ENCODE results near the gene SLC6A11. TPM values are rescaled to one million over a fixed set of nuclear protein-coding genes. Genes with fewer than 3 reads are reported as not detected.
A peak's percentile ranks its signal among the peaks of the same experiment; 100 is the strongest.

SLC6A11 gene
- total and polyA plus RNA-seq, 10 donors: 0.03 to 2.7 (median 0.41) TPM; not detected in 2

DNA sequence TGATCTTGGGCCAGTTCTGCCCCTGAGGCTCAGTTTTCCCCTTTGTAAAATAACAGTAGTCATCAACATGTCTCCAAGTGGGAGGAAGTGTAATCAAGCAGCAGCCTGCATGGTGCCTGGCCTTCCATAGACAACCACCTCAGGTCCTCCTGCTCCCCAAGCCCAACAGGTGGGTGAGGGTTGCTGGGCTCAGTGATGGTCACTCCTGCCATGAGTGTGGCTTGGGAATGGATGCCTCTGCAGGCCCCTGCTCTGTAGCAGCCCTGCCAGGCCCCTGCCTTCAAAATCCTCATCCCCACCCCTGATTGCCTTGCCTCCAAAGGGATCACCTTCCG is 117.4 kb downstream of the SLC6A11 start:
- no peak overlapping the region for H3K27ac ChIP-seq
- peaks cover 0 to 3% (median 0%) of the 10 kb centered on the region in 7 donors for H3K27me3 ChIP-seq (replicated peaks in 1 of 7)

DNA sequence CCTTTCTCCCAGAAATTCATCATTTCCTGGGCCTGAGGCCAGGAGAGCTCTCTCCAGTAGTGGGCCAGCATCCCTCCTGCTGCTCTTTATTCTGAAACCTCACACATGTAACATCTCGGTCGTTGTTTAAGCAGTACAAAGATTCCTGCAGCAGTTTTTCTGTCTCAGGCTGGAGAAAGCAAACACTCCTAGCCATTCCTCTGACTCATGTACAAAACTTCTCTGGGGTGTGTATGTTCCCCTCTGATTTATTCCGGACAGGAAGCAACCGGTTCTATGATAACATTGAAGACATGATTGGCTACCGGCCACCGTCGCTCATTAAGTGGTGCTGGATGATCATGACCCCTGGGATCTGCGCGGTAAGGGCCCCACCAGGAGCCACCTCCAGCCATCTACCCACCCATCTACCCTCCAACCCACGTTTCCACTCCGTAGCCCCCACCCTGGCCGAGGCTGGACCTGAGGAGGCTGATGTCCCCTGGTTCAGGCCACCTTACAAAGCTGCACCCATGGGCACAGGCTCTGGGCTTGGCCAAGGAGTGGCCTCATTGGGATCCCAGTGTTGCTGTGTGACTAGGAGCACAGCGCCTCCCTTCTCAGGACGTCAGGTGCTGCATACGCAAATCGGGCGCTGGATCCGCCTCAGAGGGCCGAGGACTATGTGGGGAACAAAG is 117.9 kb downstream of the SLC6A11 start:
- H3K4me1 ChIP-seq: no peaks in the 10 kb centered on the region
- no peak overlapping the region for H3K4me3 ChIP-seq
- no peak overlapping the region for H3K27ac ChIP-seq
- no peaks in the 10 kb centered on the region for H3K36me3 ChIP-seq
- 71 to 85% (median 82%) methylated on average over 19 of the region's 19 CpGs for WGBS, 5 donors
- intact Hi-C loops (cut with DNase I; ENCODE audit: low total_unique reads): no loop called here
- no peak for TF ChIP-seq POLR2AphosphoS5 (IDR thresholded peaks at IDR 0.05)
- TF ChIP-seq CTCF (IDR thresholded peaks at IDR 0.05 in 8 of 11, conservative IDR thresholded peaks at IDR 0.05 in 3 of 11): no peak
- TF ChIP-seq POLR2A (IDR thresholded peaks at IDR 0.05): no peak
- no peaks in the 10 kb centered on the region for H3K9me3 ChIP-seq
- H3K27me3 ChIP-seq (replicated peaks in 1 of 7): peaks cover 0 to 3% (median 0%) of the 10 kb centered on the region in 7 donors
- DNase-seq: peak; percentile 72

More for the DNA sequence above, 117.4 kb downstream of the SLC6A11 start:
- Histone ChIP-seq H3K36me3 (no peaks in the 10 kb centered on the region), H3K4me3 (no peak overlapping the region), H3K4me1 (no peaks in the 10 kb centered on the region), H3K9me3 (no peaks in the 10 kb centered on the region)
- TF ChIP-seq POLR2A (IDR thresholded peaks at IDR 0.05): no peak
- no peak for TF ChIP-seq CTCF (IDR thresholded peaks at IDR 0.05 in 8 of 11, conservative IDR thresholded peaks at IDR 0.05 in 3 of 11)
- TF ChIP-seq POLR2AphosphoS5 (IDR thresholded peaks at IDR 0.05): no peak
- DNase-seq: peak; percentile 61
- intact Hi-C loops (cut with DNase I; ENCODE audit: low total_unique reads): no loop called here
- WGBS, 5 donors: 69 to 93% (median 79%) methylated on average over 1 of the region's 1 CpG

DNA sequence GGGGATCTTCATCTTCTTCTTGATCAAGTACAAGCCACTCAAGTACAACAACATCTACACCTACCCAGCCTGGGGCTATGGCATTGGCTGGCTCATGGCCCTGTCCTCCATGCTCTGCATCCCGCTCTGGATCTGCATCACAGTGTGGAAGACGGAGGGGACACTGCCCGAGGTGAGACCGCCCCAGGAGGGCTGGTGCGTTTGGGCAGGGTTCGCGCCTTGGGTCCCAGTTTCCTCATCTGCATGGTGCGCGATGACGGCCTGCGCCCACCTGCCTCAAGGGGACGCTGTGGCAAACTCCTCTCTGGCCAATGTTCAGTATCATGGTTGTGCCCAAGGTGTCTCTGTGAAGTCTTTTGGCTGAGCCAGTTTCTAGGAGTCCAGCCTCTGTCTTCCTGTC is 119.0 kb downstream of the SLC6A11 start:
- Histone ChIP-seq H3K36me3 (no peaks in the 10 kb centered on the region), H3K27ac (no peak overlapping the region), H3K27me3 (replicated peaks in 1 of 7) (peaks cover 0 to 3% (median 0%) of the 10 kb centered on the region in 7 donors), H3K4me1 (no peaks in the 10 kb centered on the region), H3K9me3 (no peaks in the 10 kb centered on the region), H3K4me3 (no peak overlapping the region)
- intact Hi-C loops (cut with DNase I; ENCODE audit: low total_unique reads): no loop called here
- peak; percentile 62 for DNase-seq
- WGBS, 5 donors: 90 to 96% (median 92%) methylated on average over 11 to 12 of the region's 12 CpGs
- TF ChIP-seq CTCF (IDR thresholded peaks at IDR 0.05 in 8 of 11, conservative IDR thresholded peaks at IDR 0.05 in 3 of 11): no peak
- no peak for TF ChIP-seq POLR2A (IDR thresholded peaks at IDR 0.05)
- TF ChIP-seq POLR2AphosphoS5 (IDR thresholded peaks at IDR 0.05): no peak

DNA sequence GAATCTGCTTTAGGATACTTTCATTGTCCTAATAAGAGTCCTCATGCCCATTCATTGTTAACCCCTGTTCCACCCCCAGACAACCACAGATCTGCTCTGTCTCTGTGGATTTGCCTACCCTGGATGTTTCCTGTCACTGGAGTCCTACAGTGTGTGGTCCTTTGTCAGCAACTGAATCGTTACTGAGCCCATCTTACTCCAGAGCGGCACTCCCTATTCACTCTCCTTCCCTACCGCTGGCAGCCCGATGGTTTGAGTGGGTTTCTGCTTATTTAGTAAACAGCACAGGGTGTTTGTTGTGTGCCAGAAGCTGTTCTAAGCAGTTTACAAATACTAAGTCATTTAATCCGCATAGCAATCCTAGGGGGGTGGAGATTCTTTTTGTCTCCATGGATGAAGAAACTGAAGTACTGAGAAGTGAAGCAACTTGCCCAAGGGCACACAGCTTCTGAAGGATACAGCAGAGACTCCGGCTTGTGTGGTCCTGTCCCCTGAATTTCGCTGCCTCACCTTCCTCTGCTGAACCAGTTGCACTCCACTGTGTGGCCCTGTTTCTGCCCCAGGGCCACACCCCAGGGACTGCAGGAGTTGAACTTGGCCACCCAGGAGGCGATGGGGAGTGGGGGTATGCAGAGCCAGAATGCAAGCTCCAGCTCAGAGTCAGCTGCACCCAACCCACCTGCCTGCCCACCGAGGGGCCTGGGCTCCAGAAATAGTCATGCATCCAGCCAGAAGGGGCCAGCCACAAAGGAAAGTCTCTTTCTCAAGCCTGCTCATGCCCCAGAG is 120.0 kb downstream of the SLC6A11 start:
- Histone ChIP-seq H3K4me3 (no peak overlapping the region), H3K36me3 (no peaks in the 10 kb centered on the region), H3K4me1 (no peaks in the 10 kb centered on the region), H3K9me3 (no peaks in the 10 kb centered on the region), H3K27me3 (replicated peaks in 1 of 7) (peaks cover 0 to 3% (median 0%) of the 10 kb centered on the region in 7 donors), H3K27ac (no peak overlapping the region)
- TF ChIP-seq POLR2AphosphoS5 (IDR thresholded peaks at IDR 0.05) (no peak), CTCF (IDR thresholded peaks at IDR 0.05 in 8 of 11, conservative IDR thresholded peaks at IDR 0.05 in 3 of 11) (no peak), POLR2A (IDR thresholded peaks at IDR 0.05) (no peak)
- 68 to 76% (median 70%) methylated on average over 7 to 9 of the region's 9 CpGs for WGBS, 5 donors
- DNase-seq: peak; percentile 28
- intact Hi-C loops (cut with DNase I; ENCODE audit: low total_unique reads): no loop called here
